ENCODE data around the gene CAMK2B.

Gene CAMK2B

DNA sequence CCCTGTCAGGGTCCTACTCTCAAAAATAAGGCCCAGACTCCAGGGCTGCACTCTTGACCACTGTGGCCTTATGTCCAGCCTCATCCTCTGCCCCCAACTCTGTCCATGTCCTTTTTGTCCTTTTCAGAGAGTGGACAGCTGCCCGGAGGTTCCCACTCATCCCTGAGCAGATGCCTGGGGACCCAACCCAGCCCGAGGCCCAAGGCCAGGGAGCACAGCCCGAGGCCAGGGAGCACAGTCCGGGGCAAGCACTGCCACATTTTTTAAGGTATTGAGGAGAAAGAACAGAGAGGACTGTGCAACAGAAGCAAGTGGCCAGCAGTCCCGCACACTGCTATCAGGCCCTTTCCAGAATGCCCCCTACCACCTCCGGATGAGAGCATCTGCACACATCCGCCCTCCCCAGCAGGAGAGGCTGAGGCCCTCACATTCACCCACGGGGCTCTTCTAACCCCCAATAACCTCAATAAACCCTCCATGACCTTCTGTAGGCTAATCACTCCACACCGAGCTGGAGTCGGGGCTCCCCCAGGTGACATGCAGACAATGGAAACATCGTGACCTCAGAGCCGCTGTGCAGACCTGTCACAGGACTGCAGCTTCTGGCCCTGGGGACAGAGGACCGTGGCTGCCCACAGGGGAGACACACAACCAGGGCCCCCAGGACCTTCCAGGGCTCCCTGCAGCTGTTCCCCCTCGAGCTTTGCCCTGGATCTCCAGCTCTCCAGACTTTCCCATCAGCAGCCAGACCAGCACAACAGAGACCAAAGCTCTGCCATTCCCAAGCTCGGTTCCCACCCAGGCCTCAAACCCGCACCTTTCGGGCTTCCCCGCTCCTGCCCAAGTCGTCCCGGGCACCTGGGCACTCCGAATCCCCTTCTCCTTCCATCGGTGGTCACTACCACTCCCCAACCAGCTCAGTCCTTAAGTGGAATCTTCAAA is 51.4 kb downstream of the CAMK2B start:
- DNase-seq (ENCODE audit: low read depth) = no peak

DNA sequence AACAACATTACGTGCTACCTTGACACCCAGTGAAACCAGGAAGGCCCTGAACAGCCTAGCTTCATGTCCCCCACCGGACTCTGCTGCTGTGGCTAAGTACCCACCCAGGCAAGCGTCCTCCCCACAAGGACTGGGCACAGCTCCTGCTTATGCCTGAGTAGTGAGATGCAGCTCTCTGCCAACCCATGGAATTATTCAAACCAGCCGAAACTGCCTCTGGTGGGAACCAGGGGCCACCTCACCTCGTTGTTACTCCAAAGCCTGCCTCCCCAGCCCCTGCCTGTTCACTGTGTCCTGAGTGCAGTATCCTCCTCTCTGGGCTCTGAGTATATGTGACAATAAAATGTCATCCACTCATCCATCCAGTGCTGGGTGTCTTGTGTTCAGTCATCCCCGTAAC is 52.4 kb downstream of the CAMK2B start:
- no peak for DNase-seq (ENCODE audit: low read depth)

DNA sequence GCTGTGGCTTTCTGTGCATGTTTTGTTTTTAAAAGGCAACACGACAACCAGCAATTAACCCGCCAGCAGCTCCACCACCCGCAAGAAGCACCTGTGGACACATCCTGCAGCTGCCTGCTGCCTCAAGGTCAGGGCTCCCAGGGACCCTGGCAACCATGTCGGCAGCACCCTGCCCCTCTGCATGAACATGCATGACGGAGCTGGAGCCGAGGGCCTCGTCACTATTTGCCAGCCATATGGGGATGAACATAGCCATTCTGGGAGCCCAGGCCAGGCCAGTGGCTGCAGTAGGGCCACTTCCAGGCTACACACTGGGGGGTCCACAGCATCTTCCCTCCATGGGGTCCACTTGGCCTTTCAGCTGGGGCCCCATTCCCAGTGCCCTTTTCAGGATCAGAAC is 52.9 kb downstream of the CAMK2B start:
- DNase-seq (ENCODE audit: low read depth) = no peak

DNA sequence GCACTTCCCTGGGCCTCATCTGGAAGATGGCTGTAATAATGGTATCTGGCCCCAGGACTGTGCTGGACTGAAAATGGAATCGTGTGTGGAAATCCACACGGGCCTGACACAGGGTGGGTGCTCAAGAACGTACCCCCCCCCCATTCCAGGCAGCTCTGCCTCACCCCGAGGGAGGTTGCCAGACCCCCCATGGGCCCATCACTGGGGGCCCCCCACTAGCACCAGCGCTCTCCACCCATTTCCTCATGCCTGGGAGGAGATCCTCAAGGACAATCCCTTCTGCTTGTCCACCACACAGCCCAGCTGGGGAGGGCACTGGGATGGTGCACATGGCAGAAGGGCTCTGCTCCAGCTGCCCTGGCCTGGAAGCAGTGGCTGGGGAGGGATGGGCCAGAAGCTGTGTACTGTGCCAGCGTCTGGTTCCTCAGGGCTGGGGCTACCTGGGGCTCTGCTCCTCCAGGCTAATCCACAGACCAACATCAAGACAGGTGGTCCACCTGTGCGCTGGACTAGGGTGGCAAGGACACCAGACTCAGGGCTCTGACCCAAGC is 55.4 kb downstream of the CAMK2B start:
- no peak for DNase-seq (ENCODE audit: low read depth)

DNA sequence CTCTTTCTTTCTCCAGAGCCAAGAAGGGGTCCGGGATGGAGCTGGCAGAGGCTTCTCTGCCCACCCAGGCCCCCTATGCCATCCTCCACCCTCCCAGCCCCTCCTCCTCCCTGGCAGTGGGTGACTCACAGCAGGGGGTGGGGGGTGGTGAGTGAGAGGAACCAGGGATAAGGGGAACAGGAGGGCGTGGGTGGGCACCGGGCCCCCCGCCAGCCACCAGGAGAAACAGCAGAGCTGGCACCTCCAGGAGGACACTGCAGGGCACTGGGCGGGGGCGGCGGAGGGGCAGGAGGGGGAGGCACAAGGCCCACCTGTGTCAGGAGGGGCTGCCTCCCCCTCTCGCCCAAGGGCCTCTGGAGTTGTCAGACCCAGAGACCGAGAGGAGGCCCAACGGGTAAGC is 56.0 kb downstream of the CAMK2B start:
- no peak for DNase-seq (ENCODE audit: low read depth)

DNA sequence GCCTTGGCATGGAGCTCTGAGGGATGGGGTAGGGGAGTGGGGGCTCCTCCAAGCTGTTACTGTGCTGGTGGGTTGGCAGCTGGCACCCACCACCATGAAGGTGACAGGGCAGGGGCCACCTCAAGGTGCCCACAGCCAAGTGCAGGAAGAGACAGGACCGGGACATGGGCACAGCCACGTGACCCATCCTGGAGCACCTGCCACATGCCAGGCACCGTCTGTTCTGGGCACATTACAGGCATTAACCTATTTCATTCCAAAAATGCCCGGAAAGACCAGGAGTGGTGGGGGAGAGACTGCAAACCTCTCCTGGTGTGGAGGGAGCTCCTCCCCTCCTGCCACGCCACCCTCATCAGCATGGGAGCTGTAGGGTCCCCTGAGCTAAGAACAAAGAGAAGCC is 56.7 kb downstream of the CAMK2B start:
- no peak for DNase-seq (ENCODE audit: low read depth)

DNA sequence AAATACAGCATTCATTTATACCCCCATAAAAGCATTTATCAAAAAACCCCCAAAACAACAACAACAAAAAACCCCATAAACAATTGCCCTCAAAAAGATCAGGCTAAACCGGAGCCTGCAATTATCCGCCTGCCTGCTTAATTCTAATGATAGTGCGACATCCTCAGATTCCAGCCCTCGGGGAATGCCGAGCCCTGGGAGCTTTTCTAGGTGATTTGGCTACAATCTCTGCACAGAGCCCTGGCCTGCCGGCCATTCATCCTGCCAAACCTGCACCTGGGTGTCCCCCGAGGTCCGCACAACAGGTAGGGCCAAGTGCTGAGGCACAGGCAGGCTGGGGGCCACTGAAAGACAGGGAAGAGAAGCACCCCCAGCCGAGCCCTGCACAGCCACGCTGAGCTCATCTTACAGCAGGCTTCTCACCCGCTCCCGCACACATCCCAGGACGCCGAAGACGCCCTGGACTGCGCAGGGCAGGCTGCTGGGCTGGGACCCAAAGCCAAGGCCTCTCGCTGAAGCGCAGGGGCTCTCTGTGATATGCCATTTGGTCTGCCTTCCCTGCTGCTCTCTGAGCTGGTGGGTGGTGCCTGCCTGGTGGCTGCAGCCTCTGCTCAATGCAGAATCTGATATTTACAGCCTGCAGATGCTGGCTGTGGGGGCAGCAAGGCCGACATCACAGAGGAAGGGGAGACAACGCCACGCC is 57.5 kb downstream of the CAMK2B start:
- DNase-seq (ENCODE audit: low read depth) = no peak

DNA sequence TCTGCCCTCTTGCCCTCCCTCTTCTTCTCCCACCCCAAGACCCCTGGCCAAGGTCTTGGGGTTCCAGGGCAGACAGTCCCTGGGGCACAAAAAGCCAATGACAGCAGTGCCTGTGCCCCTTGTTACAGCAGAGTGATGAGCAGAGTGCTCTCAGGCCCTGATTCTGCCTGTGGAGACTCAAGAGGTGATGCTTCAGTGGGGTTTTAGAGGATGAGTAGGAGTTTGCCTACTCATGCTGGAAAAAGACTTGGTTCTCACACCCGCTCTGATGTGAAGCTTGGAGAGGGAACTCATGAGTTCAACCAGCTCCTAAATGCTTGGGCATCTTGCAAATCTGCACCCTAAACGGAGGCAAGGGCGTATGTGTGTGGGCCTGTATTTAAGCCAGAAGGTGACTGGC is 58.2 kb downstream of the CAMK2B start:
- DNase-seq (ENCODE audit: low read depth) = no peak

DNA sequence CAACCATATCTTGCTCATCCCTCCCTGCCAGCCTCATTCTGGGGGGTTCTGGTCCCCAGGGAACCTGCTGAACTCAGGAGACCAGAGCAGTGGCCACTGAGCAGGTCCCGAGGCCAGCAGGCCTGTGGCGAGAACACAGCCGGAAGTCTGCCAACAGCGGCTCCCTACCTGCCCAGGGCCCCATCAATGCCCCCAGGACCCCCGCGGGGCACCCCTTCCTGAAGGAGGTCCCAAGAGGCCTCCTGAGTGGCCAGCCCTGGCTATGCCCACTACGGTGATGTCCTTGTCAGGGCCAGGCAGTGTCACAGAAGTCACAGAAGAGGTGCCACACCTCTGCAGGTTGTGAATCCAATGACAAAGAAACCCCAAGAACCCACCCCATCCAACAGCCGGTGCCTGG is 58.9 kb downstream of the CAMK2B start:
- no peak for DNase-seq (ENCODE audit: low read depth)

DNA sequence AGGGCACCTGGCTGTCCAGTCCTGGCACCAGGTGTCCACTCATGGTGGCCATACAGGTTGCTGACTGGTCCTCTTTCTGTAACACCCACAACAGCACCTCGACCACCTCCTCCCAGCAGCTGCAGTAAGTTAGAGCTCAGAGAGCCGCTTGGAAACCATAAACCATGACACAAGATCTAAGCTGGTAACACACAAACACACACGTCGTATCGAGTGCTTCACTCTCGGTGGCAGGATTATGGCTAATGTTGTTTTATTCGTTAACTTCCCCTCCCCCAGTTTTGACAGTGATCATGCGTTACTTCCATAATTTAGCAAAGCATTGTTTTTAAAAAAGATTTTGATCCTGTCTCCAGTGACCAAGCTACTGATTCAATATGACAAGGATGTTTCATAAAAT is 59.7 kb downstream of the CAMK2B start:
- no peak for DNase-seq (ENCODE audit: low read depth)

DNA sequence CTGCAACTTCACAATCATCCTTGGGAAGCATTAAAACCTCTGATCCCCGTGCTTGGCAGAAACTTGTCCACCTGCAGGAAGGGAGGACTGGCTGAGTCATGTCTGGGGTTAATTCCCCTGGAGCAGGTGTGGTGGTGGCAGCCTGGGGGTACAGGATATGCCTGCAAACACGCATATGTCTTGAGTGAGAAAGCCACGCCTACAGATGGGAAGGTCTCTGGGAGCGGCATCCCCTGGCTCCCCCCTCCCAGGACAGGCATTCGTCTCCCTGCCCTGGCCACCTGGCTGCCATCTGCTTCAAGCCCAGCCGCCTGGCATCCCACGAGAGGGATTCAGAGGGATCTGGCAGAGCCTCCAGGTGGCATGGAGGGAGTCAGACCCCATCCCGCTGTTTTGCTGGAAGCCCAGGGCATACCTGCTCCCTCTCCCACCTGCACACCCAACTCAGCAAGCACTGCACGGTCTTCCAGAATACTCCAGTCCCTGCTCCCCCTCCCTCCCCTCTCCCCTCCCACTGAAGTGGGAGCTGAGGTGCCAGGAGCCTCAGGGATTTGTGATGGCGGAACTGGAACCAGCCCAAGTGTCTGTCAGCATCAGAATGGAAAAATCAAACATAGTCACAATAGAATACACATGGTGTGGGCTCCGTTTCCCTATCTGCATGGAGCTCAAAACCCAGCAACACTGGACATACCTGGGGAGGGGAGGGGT is 61.0 kb downstream of the CAMK2B start:
- DNase-seq (ENCODE audit: low read depth) = no peak

DNA sequence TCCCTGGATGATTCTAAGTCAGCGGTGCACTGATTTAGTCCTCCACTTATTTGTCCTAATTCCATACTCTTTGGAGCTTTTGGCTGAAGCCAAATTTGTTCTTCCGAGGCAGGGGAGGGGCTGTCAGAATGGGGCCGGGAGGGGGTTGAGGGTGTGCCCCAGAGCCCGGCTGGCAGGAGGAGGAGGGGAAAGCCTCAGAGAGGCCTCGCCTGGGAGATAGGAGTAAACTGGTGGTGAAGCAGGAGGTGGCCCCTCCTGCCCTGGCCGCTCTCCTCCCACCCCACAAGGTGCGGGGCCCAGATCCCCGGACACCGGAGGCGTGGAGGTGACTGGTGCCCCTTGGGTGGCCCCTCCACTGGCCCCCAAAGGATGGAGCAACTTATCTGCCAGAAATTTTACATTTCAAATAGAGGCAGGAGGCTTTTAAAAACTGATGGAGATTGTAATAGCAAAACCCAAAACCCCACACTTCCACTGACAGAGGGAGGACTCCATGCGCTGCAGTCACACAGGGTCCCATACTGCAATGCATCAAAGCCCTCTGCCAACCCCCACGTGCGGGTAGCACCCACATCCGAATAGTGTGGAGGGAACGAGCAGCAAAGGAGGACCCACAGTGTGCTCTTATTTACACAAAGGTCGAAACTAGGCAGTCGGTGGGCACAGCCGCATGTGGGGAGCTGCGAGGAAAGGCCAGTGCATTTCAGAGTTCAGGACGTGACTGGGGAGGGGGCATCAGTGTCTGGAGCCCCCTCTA is 61.9 kb downstream of the CAMK2B start:
- no peak for DNase-seq (ENCODE audit: low read depth)

DNA sequence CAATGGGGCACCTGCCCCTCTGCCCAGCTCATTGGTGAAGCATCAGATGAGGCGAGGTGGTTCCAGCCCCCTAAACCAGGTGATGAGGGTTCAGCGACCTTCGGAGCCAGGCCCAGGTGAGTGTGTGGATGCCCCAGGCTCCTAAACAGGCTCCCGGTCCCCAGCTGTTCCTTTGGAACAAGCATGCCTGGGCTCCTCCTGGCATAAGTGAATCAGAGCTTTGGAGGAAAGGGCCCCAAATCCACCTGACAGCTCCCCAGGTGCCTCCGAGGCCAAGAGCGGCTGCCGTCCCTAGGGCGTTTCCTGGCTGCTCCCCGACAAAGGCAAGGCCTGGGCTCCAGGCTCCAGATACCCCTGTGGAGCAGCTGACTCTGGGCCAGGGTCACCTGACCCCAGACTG is 63.4 kb downstream of the CAMK2B start:
- DNase-seq (ENCODE audit: low read depth) = no peak

DNA sequence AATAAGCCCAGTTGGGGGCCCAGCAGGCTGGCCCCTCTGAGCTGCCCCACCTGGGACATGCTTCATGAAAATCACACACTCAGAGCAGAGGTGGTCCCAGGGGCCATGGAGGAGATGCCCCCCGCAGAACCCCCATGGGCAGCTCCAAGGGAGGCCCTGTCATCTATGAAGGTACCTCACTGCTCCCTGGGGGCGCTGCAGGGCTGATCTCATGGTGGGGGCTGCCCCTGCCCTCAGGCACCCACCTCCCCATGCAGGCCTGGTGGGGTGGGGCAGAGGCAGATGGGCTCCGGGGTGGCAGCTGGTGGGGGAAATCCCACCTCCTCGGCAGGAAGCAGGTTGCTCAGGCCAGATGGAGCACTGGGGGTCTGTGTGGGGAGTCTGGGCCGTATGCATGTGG is 64.2 kb downstream of the CAMK2B start:
- DNase-seq (ENCODE audit: low read depth) = no peak

DNA sequence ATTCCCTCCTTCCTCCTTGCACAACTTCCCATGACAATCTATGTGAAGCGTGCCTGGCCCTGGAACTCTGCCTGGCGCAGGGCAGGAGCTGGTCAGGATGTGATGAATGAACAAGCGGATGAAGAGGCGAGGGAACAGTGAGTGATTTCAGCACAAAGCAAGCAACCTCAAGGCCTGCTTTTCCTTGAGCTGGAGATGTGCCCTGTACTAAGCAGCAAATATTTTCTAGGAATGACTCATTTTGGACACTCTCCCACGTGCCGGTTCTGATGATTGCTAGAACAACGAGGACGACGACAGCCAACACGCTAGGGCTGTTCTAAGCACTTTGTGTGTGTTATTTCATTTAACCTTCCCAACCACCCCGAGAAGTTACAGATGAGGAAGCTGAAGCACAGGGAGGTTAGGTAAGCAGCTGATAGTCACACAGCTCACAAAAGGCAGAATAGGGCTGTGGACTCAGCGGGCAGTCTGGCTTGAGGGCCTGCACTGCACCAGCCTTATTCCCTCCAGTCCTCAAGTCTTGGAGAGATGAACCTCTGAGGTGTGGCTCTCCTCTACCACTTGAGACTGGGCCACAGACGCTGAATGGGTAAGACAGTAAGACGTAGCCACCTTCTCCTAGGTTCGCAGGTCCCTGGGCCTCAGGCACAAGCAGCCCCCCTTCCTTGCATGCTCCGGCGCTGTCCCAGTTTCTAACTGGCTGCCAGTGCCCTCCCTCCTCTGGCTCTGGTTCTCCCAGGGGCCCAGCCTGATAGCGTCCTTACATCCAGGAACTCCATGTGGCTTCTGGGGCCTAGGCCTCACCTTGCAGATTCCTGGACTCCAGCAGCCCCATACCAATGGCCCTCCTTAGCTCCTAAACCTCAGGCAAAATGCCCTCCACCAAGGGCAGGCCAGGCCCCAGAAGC is 65.6 kb downstream of the CAMK2B start:
- no peak for DNase-seq (ENCODE audit: low read depth)

DNA sequence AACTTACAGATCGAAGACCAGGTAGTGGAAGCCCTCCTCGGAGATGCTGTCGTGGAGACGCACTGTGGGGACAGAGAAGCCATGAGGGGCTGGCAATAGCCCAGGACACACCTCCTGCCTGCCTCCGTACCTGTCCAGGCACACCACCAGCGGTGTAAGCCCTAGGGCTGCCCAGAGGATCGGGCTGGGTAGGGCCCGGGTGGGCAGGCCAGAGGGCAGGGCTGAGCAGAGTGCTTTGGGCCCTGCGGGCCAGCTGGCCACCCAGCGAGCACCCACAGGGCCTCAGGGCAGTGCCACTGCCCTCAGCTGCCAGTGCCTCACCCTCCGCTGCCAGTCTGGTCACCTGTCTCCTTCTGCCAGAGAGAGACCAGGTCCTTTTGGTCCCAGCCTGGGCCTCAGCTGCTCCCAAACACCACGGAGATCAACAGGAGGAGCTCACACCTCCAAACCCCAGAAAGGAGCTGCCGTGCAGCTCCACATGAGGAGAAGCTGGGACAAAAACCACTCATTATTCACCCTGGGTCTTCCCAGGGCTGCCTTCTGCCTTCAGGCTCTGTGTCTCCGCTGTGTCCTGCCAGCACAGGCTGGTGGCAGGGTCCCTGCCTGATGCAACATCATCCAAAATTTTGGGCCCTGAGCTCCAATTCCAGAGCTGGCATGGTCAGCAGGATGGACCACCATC is 66.4 kb downstream of the CAMK2B start:
- no peak for DNase-seq (ENCODE audit: low read depth)

DNA sequence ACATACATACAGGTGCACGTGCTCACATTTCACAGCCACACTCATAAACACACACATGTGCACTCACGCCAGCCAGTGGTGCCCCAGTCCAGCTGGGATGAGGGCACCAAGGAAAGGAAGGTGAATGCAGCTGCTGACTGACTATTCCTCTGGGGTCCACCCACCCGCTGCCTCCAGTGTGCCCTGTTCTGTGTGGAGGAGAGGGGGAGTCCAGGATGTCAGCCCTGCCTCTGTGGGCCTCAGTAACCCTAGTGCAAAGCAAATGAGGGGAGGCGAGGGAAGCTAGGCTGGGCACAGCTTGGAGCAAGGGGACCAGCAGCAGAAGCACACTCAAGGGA is 67.0 kb downstream of the CAMK2B start:
- DNase-seq (ENCODE audit: low read depth) = peak; percentile 19

DNA sequence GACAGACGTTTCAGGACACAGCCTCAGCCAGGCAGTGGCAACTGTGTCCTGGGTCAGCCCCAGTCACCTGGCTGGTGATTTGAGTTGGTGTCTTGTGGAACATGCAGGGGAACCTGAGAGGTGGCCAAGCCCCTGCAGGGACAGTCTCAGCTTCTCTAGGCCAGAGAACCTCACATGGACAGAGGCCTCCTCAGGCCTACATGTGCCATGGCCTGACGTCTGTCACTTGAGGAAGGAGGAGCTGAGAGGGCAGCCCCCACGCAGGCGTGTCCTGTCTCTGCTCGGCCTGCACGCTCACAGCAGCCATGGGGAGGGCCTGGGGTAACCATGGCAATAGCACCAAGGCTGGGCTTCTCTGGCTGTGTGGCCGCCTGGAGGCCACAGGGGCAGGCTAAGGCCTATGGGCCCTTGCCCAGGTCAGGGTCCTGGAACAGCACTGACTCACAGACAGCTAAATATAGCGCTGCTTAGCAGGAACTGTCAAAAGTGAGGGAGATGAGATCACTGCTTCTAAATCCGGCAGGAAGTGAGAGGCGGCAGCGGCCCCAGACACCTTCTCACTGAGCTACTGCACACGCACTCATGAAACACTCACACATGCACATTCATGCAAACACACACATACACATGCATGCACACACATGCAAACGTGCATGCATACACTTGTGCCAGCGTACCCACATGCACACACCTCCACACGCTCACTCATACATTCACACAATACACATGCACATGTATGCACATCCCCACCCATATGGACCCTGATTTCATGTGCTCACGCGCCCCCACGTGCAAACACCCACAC is 67.6 kb downstream of the CAMK2B start:
- peak; percentile 71 for DNase-seq (ENCODE audit: low read depth)

DNA sequence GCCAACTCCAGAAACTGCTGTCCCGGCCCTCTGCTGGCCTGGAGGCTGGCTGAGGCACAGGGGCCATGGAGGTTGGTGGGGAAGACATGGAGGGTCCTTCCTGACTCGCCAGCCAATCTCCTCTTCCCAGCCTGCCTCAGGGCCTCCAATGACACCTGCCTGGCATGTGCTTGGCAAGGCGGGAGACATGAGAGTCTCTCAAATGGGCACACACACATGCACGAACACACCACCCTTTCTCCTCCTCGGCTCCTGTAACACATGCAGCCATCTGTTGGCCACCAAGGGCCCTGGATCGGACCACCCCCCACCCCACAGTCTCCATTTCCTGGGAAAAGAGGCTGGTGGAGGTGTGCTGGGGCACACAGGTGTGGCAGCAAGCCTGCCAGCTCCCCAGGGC is 68.2 kb downstream of the CAMK2B start:
- DNase-seq (ENCODE audit: low read depth) = no peak
